NCI-H748 treated with DMSO at 0.1 percent for 48 hours (cell line): ENCODE measurements around the gene LMO2.
"Not testable (repeated sequence)": the region's sequence is repeated elsewhere in the genome, so short reads cannot be mapped to it uniquely, and the experiment has no call there.

Source experiments
- DNase-seq: peaks from one replicate; lab custom pipeline; 2025; lab: John Stamatoyannopoulos, UW

Gene LMO2

GRCh38 chr11:33891714-33892327 is at the start of gene LMO2:
LMO2 (minus strand) TSS chr11:33892076; CDS start chr11:33869716, 22,360 bp downstream.
- DNase-seq: peak; percentile 66

- no peak for DNase-seq
Observed at GRCh38 chr11:33940538-33940815, 48.6 kb upstream of the LMO2 start.

DNA sequence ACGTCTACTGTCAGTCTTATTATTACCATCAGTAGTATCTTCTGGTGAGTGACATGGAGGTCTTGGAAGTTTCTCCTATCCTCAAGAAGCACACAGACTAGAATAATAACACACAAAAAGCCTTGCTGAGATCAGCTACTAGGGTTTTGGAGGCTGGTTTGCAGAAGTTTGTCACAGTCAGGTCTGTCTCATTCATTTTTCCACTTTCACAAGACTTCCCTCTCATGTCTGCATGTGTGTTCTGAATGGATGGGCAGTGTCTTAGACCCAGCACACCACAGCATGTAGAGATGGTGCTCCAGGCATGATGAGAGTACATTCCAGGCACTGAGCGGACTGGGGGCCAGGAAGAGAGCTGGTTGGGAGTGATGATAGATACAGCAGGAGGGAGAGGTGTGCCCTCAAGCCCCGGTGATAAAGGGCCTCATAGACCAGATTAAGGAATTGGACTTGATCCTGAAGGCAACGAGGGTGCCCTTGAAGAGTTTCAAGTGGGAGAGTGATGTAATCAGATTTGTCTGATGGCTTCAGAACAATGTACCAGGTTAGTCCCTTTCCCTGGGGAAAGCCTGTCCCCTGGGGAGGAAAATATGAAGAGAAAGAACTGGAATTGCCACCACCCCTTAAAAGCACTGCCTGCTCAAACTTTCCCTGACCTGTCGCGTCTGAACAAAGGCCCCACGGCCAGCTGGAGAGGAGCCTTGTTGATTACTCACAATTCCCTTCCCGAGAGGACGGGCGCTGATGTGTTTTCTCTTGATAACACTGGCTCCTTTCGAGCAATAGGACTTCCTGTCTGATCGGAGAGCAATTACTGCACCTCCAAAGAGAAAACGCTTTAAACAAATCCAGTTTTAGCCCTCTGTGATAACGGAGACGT is 45.1 kb upstream of the LMO2 start:
- DNase-seq: peak; percentile 29

DNA sequence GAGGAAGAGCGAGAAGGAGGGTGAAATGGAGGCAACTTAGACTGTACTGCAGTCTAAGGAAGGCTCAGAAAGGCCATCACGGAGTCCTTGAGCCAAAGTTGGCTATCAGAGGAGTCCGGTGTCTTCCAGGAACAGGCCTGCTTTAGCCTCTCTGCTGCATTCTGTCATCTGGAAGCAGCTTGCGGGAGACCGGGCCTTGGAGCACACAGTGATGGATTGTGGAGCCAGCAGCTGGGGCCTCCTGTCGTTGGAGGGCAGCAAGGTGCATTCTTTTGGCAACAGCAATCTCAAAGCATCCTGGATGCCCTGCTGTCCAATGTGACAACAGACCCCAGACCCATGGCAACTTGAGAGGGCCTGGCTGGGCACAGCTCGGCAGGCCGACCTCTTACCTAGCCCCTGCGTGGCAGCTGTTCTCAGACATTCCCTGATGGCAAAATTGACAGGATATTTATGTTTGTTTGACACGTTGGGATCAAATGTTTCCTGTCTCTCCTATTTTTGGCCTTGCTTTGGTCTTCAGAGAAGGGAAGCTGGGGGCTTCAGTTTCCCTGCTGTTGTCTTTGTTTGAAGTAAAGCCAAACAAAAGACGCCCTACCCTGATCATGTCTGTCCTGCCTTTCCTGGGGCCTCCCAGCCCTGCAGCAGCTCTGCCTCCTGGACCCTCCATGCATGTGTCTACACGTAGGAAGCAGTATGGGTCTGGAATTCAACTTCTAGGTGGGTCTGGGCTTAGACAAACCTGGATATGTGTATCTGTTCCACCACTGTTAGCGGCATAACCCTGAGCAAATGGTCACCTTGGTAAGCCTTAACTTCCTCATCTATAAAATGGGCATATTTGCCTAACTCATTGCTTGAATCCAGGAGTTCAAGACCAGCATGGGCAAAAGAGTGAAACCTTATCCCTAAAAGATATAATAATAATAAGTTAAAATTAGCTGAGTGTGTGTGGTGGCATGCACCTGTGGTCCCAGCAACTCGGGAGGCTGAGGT is 43.9 kb upstream of the LMO2 start:
- no peak for DNase-seq

DNA sequence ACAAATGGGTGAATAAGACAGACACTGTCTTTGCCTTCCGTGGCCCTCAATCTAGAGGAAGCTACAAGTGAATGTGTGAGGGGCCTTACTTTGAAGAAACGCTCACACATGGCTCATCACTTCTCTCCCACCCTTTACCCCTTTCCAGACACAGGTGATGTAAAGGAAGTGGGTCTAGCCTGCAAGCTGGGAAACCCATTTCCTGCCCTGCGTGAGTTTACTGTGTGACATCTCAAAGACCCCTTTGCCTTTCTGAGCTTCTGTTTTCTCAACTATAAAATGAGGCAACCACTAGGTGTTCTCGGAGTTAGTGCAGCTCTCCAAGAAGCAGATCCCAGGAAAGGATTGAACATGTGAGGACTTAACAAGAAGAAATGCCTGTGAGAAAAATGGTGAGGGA is 43.1 kb upstream of the LMO2 start:
- no peak for DNase-seq

DNA sequence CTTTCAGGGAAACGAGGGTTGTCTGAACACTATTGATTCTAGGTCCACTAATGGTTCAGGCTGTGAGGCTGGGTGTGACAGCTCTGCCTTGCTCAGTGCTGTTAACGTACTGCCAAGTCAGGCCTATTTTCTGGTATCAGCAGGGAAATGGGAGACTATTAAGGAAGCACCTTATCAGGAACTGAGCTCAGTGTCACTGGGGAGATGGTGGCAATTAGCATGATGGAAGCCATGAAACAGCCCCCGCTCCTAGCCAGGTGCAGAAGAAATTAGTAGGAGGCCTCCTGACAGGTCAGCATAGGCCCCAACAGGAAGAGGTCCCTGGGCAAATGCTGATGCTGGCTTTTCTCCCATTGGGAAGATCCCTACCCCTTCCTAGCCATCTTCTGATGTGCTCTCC is 42.6 kb upstream of the LMO2 start:
- no peak for DNase-seq

- no peak for DNase-seq
Observed at GRCh38 chr11:33933602-33934001, 41.7 kb upstream of the LMO2 start.

DNA sequence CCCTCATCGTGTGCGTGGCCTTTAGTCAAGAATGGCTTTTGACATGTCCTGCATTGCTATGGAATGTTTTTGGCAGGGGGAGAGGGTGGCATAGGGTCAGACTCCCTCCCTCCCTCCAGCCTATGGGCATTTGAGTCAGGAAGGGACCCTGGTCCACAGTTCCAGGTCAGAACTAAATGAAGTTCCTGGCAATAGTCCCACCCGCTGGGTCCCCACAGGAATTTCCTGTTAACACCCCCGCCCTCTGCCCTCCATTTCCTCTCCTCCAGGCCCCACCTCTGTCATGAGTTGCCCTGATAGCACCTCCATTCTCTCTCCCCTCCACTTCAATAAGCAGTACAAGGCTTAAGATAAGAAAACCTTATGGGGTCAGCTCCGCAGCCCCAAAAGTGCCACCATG is 40.8 kb upstream of the LMO2 start:
- no peak for DNase-seq

GRCh38 chr11:33931739-33932366 is 40.0 kb upstream of the LMO2 start:
- DNase-seq: not testable (repeated sequence)

- no peak for DNase-seq
Observed at GRCh38 chr11:33931067-33931466, 39.2 kb upstream of the LMO2 start.

DNA sequence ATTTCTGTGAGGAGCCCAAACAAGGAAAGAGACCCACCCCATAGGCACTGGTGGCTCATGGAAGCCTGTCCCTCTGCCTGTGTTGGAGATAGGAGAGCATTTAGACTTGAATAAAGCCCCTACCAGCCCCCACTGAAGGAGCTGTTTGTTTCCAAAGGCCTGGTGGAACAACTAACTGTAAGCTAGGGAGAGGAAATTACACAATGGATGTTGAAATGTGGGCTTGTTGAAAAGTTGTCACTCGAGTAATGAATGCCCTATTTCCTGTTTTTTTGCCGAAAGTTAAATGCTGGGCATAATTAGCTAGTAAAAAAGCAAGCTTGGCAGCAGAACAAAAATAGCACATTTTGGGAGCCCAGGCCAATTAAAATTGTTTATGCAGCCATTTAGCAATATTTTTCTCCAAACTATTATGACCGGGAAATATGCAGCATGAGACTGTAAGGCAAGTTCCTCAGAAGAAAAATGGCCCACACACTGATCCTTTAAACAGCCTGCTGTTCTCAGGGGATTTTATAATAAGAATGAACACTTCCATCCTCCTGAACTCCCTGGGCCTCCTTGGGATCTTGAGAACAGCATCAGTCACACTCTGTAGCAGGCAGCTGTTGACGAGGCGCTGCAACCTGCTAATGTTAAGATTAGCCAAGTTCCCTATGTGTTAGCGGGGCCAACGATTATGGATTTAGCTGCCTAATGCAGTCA is 38.6 kb upstream of the LMO2 start:
- DNase-seq: no peak

DNA sequence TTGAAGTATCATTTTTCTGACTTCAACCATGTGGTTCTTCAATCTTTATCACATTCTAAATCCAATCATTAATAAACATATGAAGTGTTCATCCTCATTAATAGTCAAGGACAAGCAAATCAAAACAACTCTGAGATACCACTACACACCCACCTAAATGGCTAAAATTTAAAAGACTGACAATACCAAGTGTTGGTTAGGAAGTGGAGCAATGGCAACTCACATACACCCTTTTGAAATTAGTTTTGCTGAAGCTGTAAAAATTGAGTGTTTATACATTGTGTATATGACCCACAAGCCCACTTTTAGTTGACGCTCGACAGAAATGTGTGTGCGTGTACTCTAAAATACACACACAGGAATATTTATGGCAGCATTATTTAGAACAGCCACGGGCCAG is 36.7 kb upstream of the LMO2 start:
- no peak for DNase-seq

GRCh38 chr11:33926671-33927552 is 35.0 kb upstream of the LMO2 start:
- DNase-seq: no peak

GRCh38 chr11:33924341-33924740 is 32.5 kb upstream of the LMO2 start:
- DNase-seq: no peak

DNA sequence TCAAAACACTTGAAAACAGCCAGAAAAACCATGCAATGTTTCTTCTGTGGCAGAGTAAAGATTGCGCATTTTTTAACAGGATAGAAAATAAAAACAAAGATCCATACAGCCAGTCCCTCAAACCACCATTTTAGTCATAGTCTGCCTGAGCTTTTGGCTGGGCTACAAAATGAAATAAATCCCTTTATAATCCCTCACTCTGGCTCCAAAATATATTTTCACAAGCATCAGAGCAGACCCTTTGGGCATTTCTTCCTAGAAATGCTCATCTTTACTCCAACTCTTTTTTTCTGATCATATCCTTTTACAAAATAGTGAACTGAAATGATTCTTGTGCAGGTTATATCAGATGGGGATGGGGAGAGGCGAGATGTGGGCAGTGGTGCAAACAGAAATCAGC is 31.8 kb upstream of the LMO2 start:
- DNase-seq: no peak

DNA sequence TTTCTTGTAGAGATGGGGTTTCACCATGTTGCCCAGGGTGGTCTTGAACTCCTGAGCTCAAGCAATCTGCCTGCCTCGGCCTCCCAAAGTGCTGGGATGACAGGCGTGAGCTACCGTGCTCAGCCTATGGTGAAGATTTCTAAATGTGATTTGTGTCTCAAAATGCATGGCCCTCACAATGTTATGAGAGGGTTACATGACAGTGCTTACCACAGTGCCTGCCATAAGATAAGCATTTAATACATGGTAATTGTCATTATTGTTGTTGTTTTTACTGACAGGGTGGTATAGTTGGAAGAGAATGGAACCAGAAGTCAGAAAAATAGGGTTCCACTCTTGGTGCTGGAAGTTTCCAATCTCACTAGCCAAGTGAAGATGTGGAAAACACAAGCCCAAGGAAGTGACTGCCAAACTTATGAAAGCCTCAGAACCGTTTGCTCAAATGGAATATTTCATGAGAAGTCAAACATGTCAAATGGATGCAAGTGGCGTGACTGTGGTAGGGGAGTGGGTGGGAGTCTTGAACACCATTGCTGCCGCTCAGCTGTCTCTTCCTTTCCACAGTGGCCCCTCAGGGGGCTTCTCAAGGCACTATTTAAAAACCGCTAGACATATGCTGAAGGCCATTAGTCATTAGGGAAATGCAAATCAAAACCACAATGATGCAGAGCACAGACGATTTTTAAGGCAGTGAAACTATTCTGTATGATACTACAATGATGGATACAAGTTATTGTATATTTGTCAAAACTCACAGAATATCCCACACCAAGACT is 29.1 kb upstream of the LMO2 start:
- DNase-seq: no peak

DNA sequence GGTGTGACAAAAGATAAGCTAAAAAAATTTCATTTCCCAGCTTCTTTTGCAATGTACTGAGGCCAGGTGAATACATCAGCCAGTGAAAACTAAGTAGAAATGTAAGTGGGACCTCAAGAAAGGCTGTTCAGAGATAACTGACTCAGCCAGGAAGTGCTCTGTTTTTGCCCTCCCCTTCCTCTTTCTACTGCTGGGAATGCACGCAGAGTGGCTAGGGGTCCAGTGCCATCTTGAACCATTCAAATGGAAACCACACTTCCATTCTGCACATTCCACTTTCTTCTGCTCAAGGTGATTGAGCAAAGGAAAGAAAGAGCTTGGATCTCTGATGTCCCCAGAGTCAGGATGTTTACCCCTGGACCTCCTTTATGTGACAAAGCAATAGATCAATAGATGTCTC is 27.8 kb upstream of the LMO2 start:
- no peak for DNase-seq

DNA sequence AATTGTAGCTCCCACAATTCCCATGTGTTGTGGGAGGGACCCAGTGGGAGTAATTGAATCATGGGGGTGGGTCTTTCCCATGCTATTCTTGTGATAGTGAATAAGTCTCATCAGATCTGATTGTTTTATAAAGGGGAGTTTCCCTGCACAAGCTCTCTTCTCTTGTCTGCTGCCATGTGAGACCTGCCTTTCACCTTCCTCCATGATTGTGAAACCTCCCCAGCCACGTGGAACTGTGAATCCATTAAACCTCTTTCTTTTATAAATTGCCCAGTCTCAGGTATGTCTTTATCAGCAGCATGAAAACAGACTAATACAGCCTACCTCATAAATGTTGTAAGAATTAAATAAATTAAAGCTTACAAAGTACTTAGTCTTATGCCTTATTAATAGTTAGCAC is 25.5 kb upstream of the LMO2 start:
- not testable (repeated sequence) for DNase-seq

- no peak for DNase-seq
Observed at GRCh38 chr11:33916736-33917135, 24.9 kb upstream of the LMO2 start.

GRCh38 chr11:33915526-33915925 is 23.6 kb upstream of the LMO2 start:
- no peak for DNase-seq
